ENCODE results near the gene ECI1. TPM values are rescaled to one million over a fixed set of nuclear protein-coding genes. Genes with fewer than 3 reads are reported as not detected.
"Not testable (repeated sequence)": the region's sequence is repeated elsewhere in the genome, so short reads cannot be mapped to it uniquely, and the experiment has no call there.

Gene ECI1
- total RNA-seq, 4 donors from 2014 or later, result 74.3 to 94.7 (median 81.5) TPM

DNA sequence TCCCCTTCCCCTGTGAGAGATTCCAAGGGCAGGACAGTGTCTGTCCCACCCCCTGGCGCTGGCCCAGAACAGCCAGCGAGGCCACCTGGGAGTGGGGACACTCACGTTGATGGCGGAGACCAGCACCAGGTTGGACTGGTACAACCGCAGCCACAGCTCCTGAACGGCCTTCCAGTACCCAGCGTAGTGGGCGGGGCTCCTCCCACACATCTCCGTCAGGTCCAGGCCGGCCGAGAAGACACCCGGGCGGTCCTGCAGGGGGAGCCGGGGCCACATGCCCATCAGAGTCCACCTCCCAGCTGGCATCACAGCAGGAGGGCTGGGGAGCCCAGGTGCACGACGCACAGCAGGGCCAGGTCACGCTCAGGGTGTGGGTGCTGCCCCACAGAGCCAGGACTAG is 7.1 kb downstream of the ECI1 start:
- no peak overlapping the region for H3K4me3 ChIP-seq
- DNase-seq (ENCODE audit: low spot score in 2 of 2), result no peak
- H3K4me1 ChIP-seq, result no peaks in the 10 kb centered on the region
- 59 to 75% methylated on average over 12 to 14 of the region's 17 CpGs for WGBS, 2 donors
- no peak overlapping the region for H3K27ac ChIP-seq
- no peaks in the 10 kb centered on the region for H3K27me3 ChIP-seq
- H3K9me3 ChIP-seq, result no peaks in the 10 kb centered on the region
- TF ChIP-seq CTCF (IDR thresholded peaks at IDR 0.05) (no peak), EP300 (IDR thresholded peaks at IDR 0.05) (no peak), POLR2A (IDR thresholded peaks at IDR 0.05) (no peak)
- H3K36me3 ChIP-seq, result peaks cover 0 to 82% (median 12%) of the 10 kb centered on the region in 3 donors

DNA sequence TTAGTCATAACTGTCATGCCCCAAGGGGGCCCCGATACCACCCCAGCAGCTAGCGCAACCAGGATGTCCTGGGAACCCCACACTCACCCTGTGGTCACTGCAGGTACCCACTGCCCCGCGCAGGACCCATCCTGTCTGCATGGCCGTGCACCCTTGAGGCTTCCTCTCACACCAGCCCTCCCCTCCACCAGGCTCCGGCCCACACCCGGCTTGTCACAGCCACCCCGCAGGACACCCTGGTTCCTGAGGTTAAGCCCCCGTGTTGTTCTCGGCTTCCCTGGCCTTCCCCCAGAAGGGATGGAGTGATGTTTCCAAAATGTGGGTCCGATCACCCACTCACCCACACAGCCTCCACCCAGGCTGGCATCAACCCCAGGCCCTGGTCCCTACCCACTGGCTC is 7.6 kb downstream of the ECI1 start:
- TF ChIP-seq POLR2A (IDR thresholded peaks at IDR 0.05) (no peak), CTCF (IDR thresholded peaks at IDR 0.05) (no peak), EP300 (IDR thresholded peaks at IDR 0.05) (no peak)
- H3K27me3 ChIP-seq, result no peaks in the 10 kb centered on the region
- H3K27ac ChIP-seq, result no peak overlapping the region
- peaks cover 0 to 83% (median 12%) of the 10 kb centered on the region in 3 donors for H3K36me3 ChIP-seq
- no peak overlapping the region for H3K4me3 ChIP-seq
- DNase-seq (ENCODE audit: low spot score in 2 of 2), result no peak
- 89 to 97% methylated on average over 11 of the region's 11 CpGs for WGBS, 2 donors
- no peaks in the 10 kb centered on the region for H3K9me3 ChIP-seq
- H3K4me1 ChIP-seq, result no peaks in the 10 kb centered on the region

GRCh38 chr16:2243031-2243528 is 8.3 kb downstream of the ECI1 start:
- H3K9me3 ChIP-seq, result no peaks in the 10 kb centered on the region

DNA sequence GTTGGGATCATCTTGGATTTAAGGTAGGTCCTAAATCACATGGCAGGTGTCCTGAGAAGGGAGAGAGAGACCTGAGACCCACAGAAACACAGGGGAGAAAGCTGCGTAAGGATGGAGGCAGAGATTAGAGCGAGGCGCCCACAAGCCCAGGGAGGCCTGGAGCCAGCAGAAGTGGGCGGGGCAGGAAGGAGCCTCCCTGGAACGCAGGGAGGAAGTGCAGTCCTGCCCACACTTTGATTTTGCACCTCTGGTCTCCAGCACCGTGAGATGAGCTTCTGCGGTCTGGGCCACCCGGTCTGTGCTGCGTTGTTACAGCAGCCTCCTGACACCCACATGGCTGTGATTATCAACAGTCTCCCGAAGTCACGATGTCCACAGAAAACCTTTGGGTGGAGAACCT is 8.8 kb downstream of the ECI1 start:
- TF ChIP-seq CTCF (IDR thresholded peaks at IDR 0.05), result no peak
- TF ChIP-seq EP300 (IDR thresholded peaks at IDR 0.05), result no peak
- no peak for TF ChIP-seq POLR2A (IDR thresholded peaks at IDR 0.05)
- peaks cover 0 to under 1% of the 10 kb centered on the region in 2 donors for H3K27me3 ChIP-seq
- no peak overlapping the region for H3K4me3 ChIP-seq
- no peak for DNase-seq (ENCODE audit: low spot score in 2 of 2)
- H3K4me1 ChIP-seq, result peaks cover 0 to 6% (median 4%) of the 10 kb centered on the region in 4 donors
- H3K27ac ChIP-seq, result no peak overlapping the region
- WGBS, 2 donors, result 71 to 73% methylated on average over 8 to 11 of the region's 11 CpGs
- peaks cover 0 to 87% (median 12%) of the 10 kb centered on the region in 3 donors for H3K36me3 ChIP-seq
- H3K9me3 ChIP-seq, result no peaks in the 10 kb centered on the region

More at GRCh38 chr16:2243031-2243528, 8.3 kb downstream of the ECI1 start:
- Histone ChIP-seq H3K4me3 (no peak overlapping the region), H3K27ac (no peak overlapping the region), H3K4me1 (peaks cover 0 to 1% (median under 1%) of the 10 kb centered on the region in 4 donors), H3K27me3 (no peaks in the 10 kb centered on the region), H3K36me3 (peaks cover 0 to 87% (median 12%) of the 10 kb centered on the region in 3 donors)
- no peak for DNase-seq (ENCODE audit: low spot score in 2 of 2)
- TF ChIP-seq POLR2A (IDR thresholded peaks at IDR 0.05), result no peak
- no peak for TF ChIP-seq CTCF (IDR thresholded peaks at IDR 0.05)
- TF ChIP-seq EP300 (IDR thresholded peaks at IDR 0.05), result no peak
- WGBS, 2 donors, result 91 to 94% methylated on average over 18 to 19 of the region's 19 CpGs

DNA sequence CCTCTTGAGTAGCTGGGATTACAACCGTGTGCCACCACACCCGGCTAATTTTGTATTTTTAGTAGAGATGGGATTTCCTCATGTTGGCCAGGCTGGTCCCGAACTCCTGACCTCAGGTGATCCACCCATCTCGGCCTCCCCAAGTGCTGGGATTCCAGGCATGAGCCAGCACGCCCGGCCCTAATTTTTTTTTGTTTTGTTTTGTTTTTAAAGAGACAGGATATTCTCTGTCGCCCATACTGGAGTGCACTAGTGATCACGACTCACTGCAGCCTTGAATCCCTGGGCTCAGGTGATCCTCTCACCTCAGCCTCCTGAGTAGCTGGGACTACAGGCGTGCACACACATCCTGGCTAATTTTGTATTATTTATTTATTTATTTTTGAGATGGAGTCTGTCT is 11.1 kb downstream of the ECI1 start:
- DNase-seq (ENCODE audit: low spot score in 2 of 2); H3K27ac ChIP-seq; H3K9me3 ChIP-seq; H3K4me3 ChIP-seq: not testable (repeated sequence)
- H3K36me3 ChIP-seq, result peaks cover 0 to 76% (median 9%) of the 10 kb centered on the region in 3 donors
- peaks cover 0 to 17% of the 10 kb centered on the region in 2 donors for H3K27me3 ChIP-seq
- WGBS, 2 donors, result 70 to 78% methylated on average over 9 of the region's 9 CpGs
- peaks cover 0 to 28% (median 22%) of the 10 kb centered on the region in 4 donors for H3K4me1 ChIP-seq

All from tibial nerve (tissue), 4 donors.